GM18517 (cell line): ENCODE measurements around the gene ARID1B.

Experiments used
- ATAC-seq: cut with Tn5 transposase; IDR thresholded peaks from one replicate; pipeline ENCODE4 v1.9.1; 2021; ENCODE audit warnings: mild to moderate bottlenecking, moderate library complexity; ENCODE audit not compliant: unreplicated experiment

ARID1B gene

GRCh38 chr6:156776840-156777576 is at the start of gene ARID1B:
Gene ARID1B (plus strand): TSS chr6:156777378. CDS start chr6:156777681, 303 bp downstream.
- ATAC-seq = peak; percentile 54

GRCh38 chr6:156727715-156728385 is 49.3 kb upstream of the ARID1B start:
- no peak for ATAC-seq

- peak; percentile 58 for ATAC-seq
Measured at GRCh38 chr6:156729248-156729647, 47.9 kb upstream of the ARID1B start.

- no peak for ATAC-seq
Measured at GRCh38 chr6:156731396-156731795, 45.8 kb upstream of the ARID1B start.

GRCh38 chr6:156735751-156736150 is 41.4 kb upstream of the ARID1B start:
- ATAC-seq = no peak

GRCh38 chr6:156740604-156741003 is 36.6 kb upstream of the ARID1B start:
- no peak for ATAC-seq

GRCh38 chr6:156741287-156742073 is 35.7 kb upstream of the ARID1B start:
- no peak for ATAC-seq

- ATAC-seq = no peak
Measured at GRCh38 chr6:156747715-156748114, 29.5 kb upstream of the ARID1B start.

GRCh38 chr6:156748504-156748903 is 28.7 kb upstream of the ARID1B start:
- ATAC-seq = no peak

GRCh38 chr6:156752666-156753301 is 24.4 kb upstream of the ARID1B start:
- ATAC-seq = peak; percentile 52

GRCh38 chr6:156756630-156757610 is 20.3 kb upstream of the ARID1B start:
- ATAC-seq = no peak

GRCh38 chr6:156757849-156758248 is 19.3 kb upstream of the ARID1B start:
- ATAC-seq = no peak

- ATAC-seq = no peak
Measured at GRCh38 chr6:156760377-156760776, 16.8 kb upstream of the ARID1B start.

GRCh38 chr6:156762547-156762946 is 14.6 kb upstream of the ARID1B start:
- ATAC-seq = no peak

- no peak for ATAC-seq
Measured at GRCh38 chr6:156765117-156765516, 12.1 kb upstream of the ARID1B start.

- peak; percentile 93 for ATAC-seq
Measured at GRCh38 chr6:156767603-156768467, 9.3 kb upstream of the ARID1B start.

GRCh38 chr6:156771047-156771446 is 6.1 kb upstream of the ARID1B start:
- ATAC-seq = no peak

- ATAC-seq = no peak
Measured at GRCh38 chr6:156771761-156772160, 5.4 kb upstream of the ARID1B start.

- no peak for ATAC-seq
Measured at GRCh38 chr6:156773476-156773875, 3.7 kb upstream of the ARID1B start.
